OCI-LY1 (cell line): Measurements from ENCODE around the gene MTUS2.

Experiments
- H2AFZ ChIP-seq: fragments of 200-600 bp; sonication (generic), shearing (Covaris generic); 2 replicates; pipeline ENCODE4 v1.6.0; 2014; ENCODE audit warnings: antibody characterized with exemption, mild to moderate bottlenecking, low read length
- H3F3A ChIP-seq: fragments of 200-600 bp; sonication (generic), shearing (Covaris generic); 2 replicates; pipeline ENCODE4 v1.6.0; 2014; ENCODE audit warnings: mild to moderate bottlenecking, antibody characterized with exemption, low read length, moderate library complexity; ENCODE audit not compliant: insufficient read depth
- H3K27ac ChIP-seq: fragments of 200-600 bp; sonication (generic); 2 replicates; pipeline ENCODE4 v1.5.1; 2014; ENCODE audit warnings: low read length, mixed run types, mild to moderate bottlenecking, low read depth; ENCODE audit not compliant: poor library complexity, severe bottlenecking
- H3K27me3 ChIP-seq: fragments of 200-600 bp; sonication (generic); 2 replicates; pipeline ENCODE4 v1.6.0; 2014; ENCODE audit warnings: antibody characterized with exemption, mild to moderate bottlenecking, low read length, moderate library complexity; ENCODE audit not compliant: insufficient read depth
- H3K36me3 ChIP-seq: fragments of 200-600 bp; sonication (generic); 2 replicates; pipeline ENCODE4 v1.6.1; 2014; ENCODE audit warnings: mild to moderate bottlenecking, antibody characterized with exemption, low read length, moderate library complexity, mixed read lengths; ENCODE audit not compliant: insufficient read depth
- H3K4me1 ChIP-seq: fragments of 200-600 bp; sonication (generic); 2 replicates; pipeline ENCODE4 v1.5.1; 2014; ENCODE audit warnings: mild to moderate bottlenecking, low read length, moderate library complexity; ENCODE audit not compliant: insufficient read depth, severe bottlenecking
- H3K4me2 ChIP-seq: fragments of 200-600 bp; sonication (generic), shearing (Covaris generic); 2 replicates; pipeline ENCODE4 v1.6.1; 2014; ENCODE audit warnings: low read length
- H3K4me3 ChIP-seq: fragments of 200-600 bp; sonication (generic); 2 replicates; pipeline ENCODE4 v1.5.1; 2014; ENCODE audit warnings: low read length, low read depth, mild to moderate bottlenecking, mixed read lengths; ENCODE audit not compliant: poor library complexity, severe bottlenecking
- H3K79me2 ChIP-seq: fragments of 200-600 bp; shearing (Covaris generic); 2 replicates; pipeline ENCODE4 v1.6.1; 2016; ENCODE audit warnings: mixed run types, low read length, mixed read lengths; ENCODE audit not compliant: insufficient read depth
- H3K9ac ChIP-seq: fragments of 200-600 bp; sonication (generic), shearing (Covaris generic); 2 replicates; pipeline ENCODE4 v1.6.1; 2014; ENCODE audit warnings: mild to moderate bottlenecking, low read length, mixed read lengths
- H3K9me2 ChIP-seq: fragments of 200-600 bp; sonication (generic), shearing (Covaris generic); 2 replicates; pipeline ENCODE4 v1.6.1; 2014; ENCODE audit warnings: low read depth, mild to moderate bottlenecking, low read length, mixed read lengths
- H3K9me3 ChIP-seq: fragments of 200-600 bp; shearing (Covaris generic); 2 replicates; pipeline ENCODE4 v1.6.1; 2014; ENCODE audit warnings: low read length, mixed read lengths
- H4K20me1 ChIP-seq: fragments of 200-600 bp; sonication (generic), shearing (Covaris generic); 2 replicates; pipeline ENCODE4 v1.6.0; 2016; ENCODE audit warnings: mild to moderate bottlenecking, low read length; ENCODE audit not compliant: insufficient read depth
- CTCF ChIP-seq: fragments of 200-600 bp; sonication (generic), shearing (Covaris generic); IDR thresholded peaks from 2 replicates; pipeline ENCODE4 v1.5.1; 2017; ENCODE audit warnings: mild to moderate bottlenecking, antibody characterized with exemption, low read length, moderate library complexity, mixed read lengths
- EZH2 ChIP-seq: fragments of 200-600 bp; sonication (generic), shearing (Covaris generic); IDR thresholded peaks from 2 replicates; pipeline ENCODE4 v1.8.0; 2017; ENCODE audit warnings: borderline replicate concordance, mixed run types, mild to moderate bottlenecking, antibody characterized with exemption, low read length, moderate library complexity, mixed read lengths

The MTUS2 gene

DNA sequence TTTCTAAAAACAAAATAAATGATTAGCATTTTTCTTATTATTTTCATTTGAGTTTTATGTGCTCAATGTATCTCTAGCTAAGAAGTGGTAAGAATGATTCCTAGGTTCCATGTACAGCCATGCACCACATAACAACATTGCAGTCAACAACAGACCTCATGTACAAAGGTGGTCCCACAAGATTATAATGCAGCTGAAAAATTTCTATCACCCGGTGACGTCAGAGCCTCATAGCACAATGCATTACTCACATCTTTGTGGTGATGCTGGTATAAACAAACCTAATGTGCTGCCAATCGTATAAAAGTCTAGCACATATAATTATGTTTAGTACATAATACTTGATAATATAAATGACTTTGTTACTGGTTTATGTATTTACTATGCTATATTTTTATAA, 654.9 kb downstream of the MTUS2 start:
- no peaks in the 10 kb centered on the region for H3K4me1 ChIP-seq
- H3K9ac ChIP-seq: no peak overlapping the region
- no peak overlapping the region for H3K4me3 ChIP-seq
- no peaks in the 10 kb centered on the region for H3K9me3 ChIP-seq
- no peaks in the 10 kb centered on the region for H4K20me1 ChIP-seq
- 0 out of 2 replicates have a peak, but pooled peaks cover 4% of the 10 kb centered on the region for H3K27me3 ChIP-seq
- no peak overlapping the region for H2AFZ ChIP-seq
- H3K79me2 ChIP-seq: no peaks in the 10 kb centered on the region
- no peak for TF ChIP-seq CTCF
- TF ChIP-seq EZH2: no peak
- H3K27ac ChIP-seq: no peak overlapping the region
- H3K36me3 ChIP-seq: no peaks in the 10 kb centered on the region
- H3F3A ChIP-seq: no peaks in the 10 kb centered on the region
- H3K9me2 ChIP-seq: no peaks in the 10 kb centered on the region
- no peak overlapping the region for H3K4me2 ChIP-seq

- H2AFZ ChIP-seq: no peak overlapping the region
- no peaks in the 10 kb centered on the region for H3K36me3 ChIP-seq
- H3K79me2 ChIP-seq: no peaks in the 10 kb centered on the region
- no peak for TF ChIP-seq EZH2
- no peak for TF ChIP-seq CTCF
- H3K9ac ChIP-seq: no peak overlapping the region
- H3K27ac ChIP-seq: no peak overlapping the region
- no peaks in the 10 kb centered on the region for H3F3A ChIP-seq
- H4K20me1 ChIP-seq: no peaks in the 10 kb centered on the region
- no peaks in the 10 kb centered on the region for H3K9me2 ChIP-seq
- H3K27me3 ChIP-seq: 0 out of 2 replicates have a peak, but pooled peaks cover 4% of the 10 kb centered on the region
- no peaks in the 10 kb centered on the region for H3K9me3 ChIP-seq
- H3K4me2 ChIP-seq: no peak overlapping the region
- no peaks in the 10 kb centered on the region for H3K4me1 ChIP-seq
- no peak overlapping the region for H3K4me3 ChIP-seq
Observed at GRCh38 chr13:29476046-29476445, 655.9 kb downstream of the MTUS2 start.

- H3K36me3 ChIP-seq: no peaks in the 10 kb centered on the region
- H3K27me3 ChIP-seq: peaks cover 9% of the 10 kb centered on the region; the same call in 1 of the 2 replicates
- H2AFZ ChIP-seq: no peak overlapping the region
- TF ChIP-seq EZH2 (no peak), CTCF (no peak)
- H3K79me2 ChIP-seq: no peaks in the 10 kb centered on the region
- H3F3A ChIP-seq: no peaks in the 10 kb centered on the region
- H3K9ac ChIP-seq: no peak overlapping the region
- H3K4me2 ChIP-seq: no peak overlapping the region
- no peak overlapping the region for H3K4me3 ChIP-seq
- no peak overlapping the region for H3K27ac ChIP-seq
- H3K4me1 ChIP-seq: peaks cover 7% of the 10 kb centered on the region
- no peaks in the 10 kb centered on the region for H4K20me1 ChIP-seq
- no peaks in the 10 kb centered on the region for H3K9me2 ChIP-seq
- no peaks in the 10 kb centered on the region for H3K9me3 ChIP-seq
Observed at GRCh38 chr13:29479716-29480492, 659.8 kb downstream of the MTUS2 start.
